Measurements from ENCODE around the gene POLR3H.

- no peak for TF ChIP-seq CTCF (conservative IDR thresholded peaks at IDR 0.05; ENCODE audit: low read depth, low read length)
- no peak for TF ChIP-seq EZH2phosphoT487 (IDR thresholded peaks at IDR 0.05; ENCODE audit: borderline replicate concordance, low read length)
- no peak for TF ChIP-seq EZH2 (IDR thresholded peaks at IDR 0.05; ENCODE audit: low read length, unreplicated experiment)
Measured at GRCh38 chr22:41564563-41564962, 20.3 kb upstream of the POLR3H start.

Data from PC-3 (cell line).